ENCODE data around the gene GNAO1. TPM values are rescaled to one million over a fixed set of nuclear protein-coding genes. Genes with fewer than 3 reads are reported as not detected.

The GNAO1 gene
- total RNA-seq, 4 donors from 2014 or later: 2.7 to 12.9 (median 6.1) TPM

DNA sequence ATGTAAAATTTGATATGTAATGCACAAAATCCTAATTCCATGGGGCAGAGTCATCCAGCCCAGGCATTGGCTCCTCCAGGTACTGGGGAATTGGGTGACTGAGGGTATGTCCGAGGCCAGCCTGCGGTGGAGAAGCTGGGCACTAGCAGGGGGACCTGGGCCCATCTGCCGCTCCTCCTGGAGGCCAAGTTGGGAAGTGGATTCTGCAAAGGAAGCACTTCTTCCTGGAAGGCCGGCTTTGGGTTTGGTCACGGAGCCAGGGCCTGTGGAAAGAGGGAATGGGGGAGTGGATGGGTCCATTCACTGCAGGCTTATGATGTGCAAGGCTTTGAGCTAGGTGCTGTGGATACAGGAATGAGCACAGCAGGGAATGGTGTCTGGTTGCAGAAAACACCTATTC, 85.8 kb downstream of the GNAO1 start:
- no peak for DNase-seq (ENCODE audit: low spot score in 2 of 2)
- H3K36me3 ChIP-seq: no peaks in the 10 kb centered on the region
- no peak overlapping the region for H3K27ac ChIP-seq
- 55 to 59% methylated on average over 5 of the region's 5 CpGs for WGBS, 2 donors
- H3K4me1 ChIP-seq: no peaks in the 10 kb centered on the region
- no peaks in the 10 kb centered on the region for H3K9me3 ChIP-seq
- H3K4me3 ChIP-seq: no peak overlapping the region
- TF ChIP-seq EP300 (IDR thresholded peaks at IDR 0.05) (no peak), POLR2A (IDR thresholded peaks at IDR 0.05) (no peak)
- TF ChIP-seq, protein P1, sequence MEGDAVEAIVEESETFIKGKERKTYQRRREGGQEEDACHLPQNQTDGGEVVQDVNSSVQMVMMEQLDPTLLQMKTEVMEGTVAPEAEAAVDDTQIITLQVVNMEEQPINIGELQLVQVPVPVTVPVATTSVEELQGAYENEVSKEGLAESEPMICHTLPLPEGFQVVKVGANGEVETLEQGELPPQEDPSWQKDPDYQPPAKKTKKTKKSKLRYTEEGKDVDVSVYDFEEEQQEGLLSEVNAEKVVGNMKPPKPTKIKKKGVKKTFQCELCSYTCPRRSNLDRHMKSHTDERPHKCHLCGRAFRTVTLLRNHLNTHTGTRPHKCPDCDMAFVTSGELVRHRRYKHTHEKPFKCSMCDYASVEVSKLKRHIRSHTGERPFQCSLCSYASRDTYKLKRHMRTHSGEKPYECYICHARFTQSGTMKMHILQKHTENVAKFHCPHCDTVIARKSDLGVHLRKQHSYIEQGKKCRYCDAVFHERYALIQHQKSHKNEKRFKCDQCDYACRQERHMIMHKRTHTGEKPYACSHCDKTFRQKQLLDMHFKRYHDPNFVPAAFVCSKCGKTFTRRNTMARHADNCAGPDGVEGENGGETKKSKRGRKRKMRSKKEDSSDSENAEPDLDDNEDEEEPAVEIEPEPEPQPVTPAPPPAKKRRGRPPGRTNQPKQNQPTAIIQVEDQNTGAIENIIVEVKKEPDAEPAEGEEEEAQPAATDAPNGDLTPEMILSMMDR (IDR thresholded peaks at IDR 0.05): no peak
- no peaks in the 10 kb centered on the region for H3K27me3 ChIP-seq

- Histone ChIP-seq H3K27me3 (no peaks in the 10 kb centered on the region), H3K27ac (no peak overlapping the region), H3K36me3 (no peaks in the 10 kb centered on the region), H3K4me1 (no peaks in the 10 kb centered on the region), H3K9me3 (no peaks in the 10 kb centered on the region), H3K4me3 (no peak overlapping the region)
- TF ChIP-seq EP300 (IDR thresholded peaks at IDR 0.05) (no peak), POLR2A (IDR thresholded peaks at IDR 0.05) (no peak)
- TF ChIP-seq, protein P1 (IDR thresholded peaks at IDR 0.05): no peak
- WGBS, 2 donors: 89 to 90% methylated on average over 9 of the region's 9 CpGs
- DNase-seq (ENCODE audit: low spot score in 2 of 2): no peak
Measured at GRCh38 chr16:56278196-56278855, 87.0 kb downstream of the GNAO1 start.

DNA sequence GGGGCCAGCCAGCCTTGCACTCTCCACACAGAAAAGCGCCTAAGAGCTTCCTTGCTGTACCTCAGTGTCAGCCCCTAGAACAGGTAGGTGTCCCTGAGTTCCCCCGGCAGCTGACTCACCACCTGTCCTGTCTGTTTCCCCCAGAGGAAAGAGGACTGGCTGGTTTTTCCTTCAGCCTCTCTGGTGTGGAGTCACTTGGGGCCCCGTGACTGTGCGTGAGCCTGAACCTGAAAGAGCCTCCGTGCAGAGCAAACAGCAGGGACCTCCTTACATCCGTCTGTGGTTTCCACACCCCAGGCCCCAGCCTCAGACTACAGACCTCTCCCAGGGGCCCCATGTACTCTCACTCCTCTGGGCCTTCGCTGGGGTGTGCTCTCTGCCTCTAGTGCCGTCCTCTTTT, 87.8 kb downstream of the GNAO1 start:
- H3K27me3 ChIP-seq: no peaks in the 10 kb centered on the region
- H3K9me3 ChIP-seq: no peaks in the 10 kb centered on the region
- H3K27ac ChIP-seq: no peak overlapping the region
- H3K4me1 ChIP-seq: no peaks in the 10 kb centered on the region
- H3K36me3 ChIP-seq: no peaks in the 10 kb centered on the region
- DNase-seq (ENCODE audit: low spot score in 2 of 2): no peak
- WGBS, 2 donors: 81 to 93% methylated on average over 8 of the region's 8 CpGs
- TF ChIP-seq POLR2A (IDR thresholded peaks at IDR 0.05) (no peak), EP300 (IDR thresholded peaks at IDR 0.05) (no peak)
- TF ChIP-seq, protein P1 (IDR thresholded peaks at IDR 0.05): no peak
- no peak overlapping the region for H3K4me3 ChIP-seq

GRCh38 chr16:56279914-56280313, 88.6 kb downstream of the GNAO1 start:
- Histone ChIP-seq H3K9me3 (no peaks in the 10 kb centered on the region), H3K4me1 (no peaks in the 10 kb centered on the region), H3K36me3 (no peaks in the 10 kb centered on the region), H3K27ac (no peak overlapping the region), H3K27me3 (no peaks in the 10 kb centered on the region), H3K4me3 (no peak overlapping the region)
- 94 to 97% methylated on average over 2 of the region's 2 CpGs for WGBS, 2 donors
- TF ChIP-seq, protein P1 (IDR thresholded peaks at IDR 0.05): no peak
- TF ChIP-seq POLR2A (IDR thresholded peaks at IDR 0.05) (no peak), EP300 (IDR thresholded peaks at IDR 0.05) (no peak)
- DNase-seq (ENCODE audit: low spot score in 2 of 2): no peak

DNA sequence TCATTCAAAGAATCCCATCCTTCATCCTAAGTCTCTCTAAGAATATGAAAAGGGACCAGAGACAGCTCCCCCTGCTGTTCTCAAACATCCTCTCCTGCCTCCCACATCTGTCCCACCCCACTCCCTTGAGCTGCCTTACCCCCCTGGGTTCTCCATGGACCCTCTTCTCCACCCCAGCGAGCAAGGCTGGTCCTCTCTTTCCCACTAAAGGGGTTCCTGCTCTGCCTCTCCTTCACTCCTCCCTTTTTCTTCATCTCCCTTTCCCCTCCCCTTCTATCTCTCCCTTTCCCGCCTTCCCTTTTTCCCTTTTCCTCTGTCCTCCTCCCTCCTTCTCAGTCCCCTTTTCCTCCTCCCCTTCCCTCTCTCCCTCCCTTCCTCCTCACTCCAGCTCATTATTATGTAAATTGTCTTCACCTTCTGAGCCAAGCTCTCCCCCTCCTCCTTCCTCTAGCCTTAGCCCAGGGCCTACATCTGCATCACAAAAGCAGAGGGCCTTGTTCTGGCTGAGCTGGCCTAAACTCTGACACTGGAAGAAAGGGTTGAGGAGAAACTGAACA, 90.0 kb downstream of the GNAO1 start:
- TF ChIP-seq EP300 (IDR thresholded peaks at IDR 0.05) (no peak), POLR2A (IDR thresholded peaks at IDR 0.05) (no peak)
- TF ChIP-seq, protein P1 (IDR thresholded peaks at IDR 0.05): no peak
- Histone ChIP-seq H3K4me3 (no peak overlapping the region), H3K27ac (no peak overlapping the region), H3K27me3 (no peaks in the 10 kb centered on the region), H3K4me1 (no peaks in the 10 kb centered on the region), H3K36me3 (no peaks in the 10 kb centered on the region), H3K9me3 (no peaks in the 10 kb centered on the region)
- WGBS, 2 donors: 63 to 69% methylated on average over 2 of the region's 2 CpGs
- DNase-seq (ENCODE audit: low spot score in 2 of 2): no peak
